NCI-H526 (cell line): ENCODE data around the gene COPS7B.
"Not testable (repeated sequence)": the region's sequence is repeated elsewhere in the genome, so short reads cannot be mapped to it uniquely, and the experiment has no call there.

Experiments used
- DNase-seq, 2 experiments: peaks; one replicate each; lab custom pipeline; 2025; lab: John Stamatoyannopoulos, UW

Gene COPS7B

GRCh38 chr2:231786177-231786916 is at the start of gene COPS7B:
Gene COPS7B (plus strand): TSS chr2:231786445. CDS start chr2:231788571, 2,126 bp downstream.
- DNase-seq = peak; percentile 76 to 92

DNA sequence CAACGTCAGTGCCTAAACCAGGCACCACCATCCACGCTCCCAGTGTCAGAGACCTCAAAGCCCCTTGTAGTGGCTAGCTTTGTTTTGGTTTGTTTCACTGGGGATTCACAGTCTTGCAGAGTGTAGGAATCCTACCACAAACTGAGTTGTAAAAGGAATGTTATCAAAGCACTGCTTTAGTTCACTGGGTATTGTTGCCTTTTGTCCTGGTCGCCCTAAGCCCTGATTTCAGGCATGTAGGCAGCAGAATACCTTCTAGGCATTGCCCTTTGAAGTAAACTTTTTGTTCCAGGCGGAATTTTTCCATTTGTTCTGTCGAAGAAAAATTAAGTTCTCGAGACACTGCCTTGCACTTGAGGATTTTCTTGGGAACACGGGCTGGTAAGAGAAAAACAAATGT is 48.5 kb upstream of the COPS7B start:
- no peak for DNase-seq

DNA sequence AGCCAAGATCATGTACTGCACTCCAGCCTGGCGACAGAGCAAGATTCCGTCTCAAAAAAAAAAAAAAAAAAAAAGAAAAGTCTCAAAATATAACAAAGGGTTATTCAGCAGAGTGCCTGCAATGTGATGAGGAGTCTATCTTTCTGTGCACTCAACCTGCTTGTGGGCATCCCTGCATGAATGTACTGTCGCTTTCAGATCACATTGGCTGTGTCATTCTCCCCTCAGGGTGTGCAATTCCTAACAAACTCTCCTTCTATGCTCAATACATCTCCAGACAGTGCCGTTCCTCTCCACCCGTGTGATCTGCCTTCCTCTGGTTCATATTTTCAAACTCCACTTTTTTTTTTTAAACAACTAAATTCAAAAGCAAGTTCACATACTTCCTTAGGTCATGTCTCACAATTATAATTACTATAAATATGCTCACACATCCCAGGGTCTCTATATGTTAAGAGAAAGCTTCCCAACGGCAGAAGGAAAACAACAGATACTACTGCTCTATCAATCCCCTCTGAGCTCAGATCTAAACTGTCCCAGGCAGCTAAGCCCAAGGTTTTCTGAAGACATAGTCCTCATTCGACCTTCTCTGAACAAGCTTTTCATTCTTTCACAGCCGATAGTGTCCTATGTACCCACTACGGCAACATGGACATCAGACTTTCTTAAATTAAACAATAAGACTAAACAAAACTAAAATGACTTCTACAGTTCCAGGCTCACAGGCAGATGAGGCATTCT is 42.7 kb upstream of the COPS7B start:
- no peak for DNase-seq

- DNase-seq = no peak
Observed at GRCh38 chr2:231745303-231746038, 40.8 kb upstream of the COPS7B start.

- not testable (repeated sequence) for DNase-seq
Observed at GRCh38 chr2:231748153-231748896, 37.9 kb upstream of the COPS7B start.

DNA sequence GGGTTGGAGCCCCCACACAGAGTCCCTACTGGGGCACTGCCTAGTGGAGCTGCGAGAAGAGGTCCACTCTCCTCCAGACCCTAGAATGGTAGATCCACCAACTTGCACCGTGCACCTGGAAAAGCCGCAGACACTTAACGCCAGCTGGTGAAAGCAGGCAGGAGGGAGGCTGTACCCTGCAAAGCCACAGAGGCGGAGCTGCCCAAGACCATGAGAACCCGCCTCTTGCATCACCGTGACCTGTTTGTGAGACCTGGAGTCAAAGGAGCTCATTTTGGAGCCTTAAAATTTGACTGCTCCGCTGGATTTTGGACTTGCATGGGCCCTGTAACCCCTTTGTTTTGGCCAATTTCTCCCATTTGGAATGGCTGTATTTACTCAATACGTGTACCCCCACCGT is 37.2 kb upstream of the COPS7B start:
- peak in 1 of 2 experiments; percentile 23 for DNase-seq

GRCh38 chr2:231751042-231751815 is 35.0 kb upstream of the COPS7B start:
- DNase-seq = no peak

- no peak for DNase-seq
Observed at GRCh38 chr2:231752061-231752460, 34.2 kb upstream of the COPS7B start.

GRCh38 chr2:231761735-231762134 is 24.5 kb upstream of the COPS7B start:
- DNase-seq = peak; percentile 3 to 14

DNA sequence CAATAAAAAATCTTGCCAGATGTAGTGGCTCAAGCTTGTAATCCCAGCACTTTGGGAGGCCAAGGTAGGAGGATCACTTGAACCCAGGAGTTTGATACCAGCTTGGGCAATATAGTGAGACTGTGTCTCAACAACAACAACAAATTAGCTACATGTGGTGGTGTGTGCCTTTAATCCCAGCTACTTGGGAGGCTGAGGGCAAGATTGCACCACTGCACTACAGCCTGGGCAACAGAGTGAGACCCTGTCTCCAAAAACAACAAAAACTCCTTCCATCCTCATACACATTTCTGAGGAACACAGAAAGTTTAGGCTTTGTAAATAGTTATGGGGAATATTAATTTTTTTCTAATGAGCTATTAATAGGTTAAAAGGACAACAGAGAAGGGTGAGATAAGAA is 22.1 kb upstream of the COPS7B start:
- no peak for DNase-seq

DNA sequence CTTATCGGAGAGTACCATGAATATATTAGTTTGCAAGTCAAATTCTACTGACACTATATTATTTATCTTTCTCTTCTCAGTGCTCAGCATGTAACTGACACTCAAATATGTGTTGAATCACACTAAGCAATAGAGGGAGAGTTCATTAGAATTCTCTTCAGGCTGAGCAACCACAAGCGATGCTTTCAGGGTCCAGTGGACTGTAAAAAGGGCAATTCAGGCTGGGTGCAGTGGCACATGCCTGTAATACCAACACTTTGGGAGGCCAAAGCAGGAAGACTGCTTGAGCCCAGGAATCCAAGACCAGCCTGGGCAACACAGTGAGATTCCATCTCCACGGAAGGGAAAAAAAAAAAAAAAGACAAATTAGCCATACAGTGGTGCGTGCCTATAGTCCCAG is 21.5 kb upstream of the COPS7B start:
- peak; percentile 94 to 96 for DNase-seq

GRCh38 chr2:231765496-231765929 is 20.7 kb upstream of the COPS7B start:
- peak in 1 of 2 experiments; percentile 41 for DNase-seq

DNA sequence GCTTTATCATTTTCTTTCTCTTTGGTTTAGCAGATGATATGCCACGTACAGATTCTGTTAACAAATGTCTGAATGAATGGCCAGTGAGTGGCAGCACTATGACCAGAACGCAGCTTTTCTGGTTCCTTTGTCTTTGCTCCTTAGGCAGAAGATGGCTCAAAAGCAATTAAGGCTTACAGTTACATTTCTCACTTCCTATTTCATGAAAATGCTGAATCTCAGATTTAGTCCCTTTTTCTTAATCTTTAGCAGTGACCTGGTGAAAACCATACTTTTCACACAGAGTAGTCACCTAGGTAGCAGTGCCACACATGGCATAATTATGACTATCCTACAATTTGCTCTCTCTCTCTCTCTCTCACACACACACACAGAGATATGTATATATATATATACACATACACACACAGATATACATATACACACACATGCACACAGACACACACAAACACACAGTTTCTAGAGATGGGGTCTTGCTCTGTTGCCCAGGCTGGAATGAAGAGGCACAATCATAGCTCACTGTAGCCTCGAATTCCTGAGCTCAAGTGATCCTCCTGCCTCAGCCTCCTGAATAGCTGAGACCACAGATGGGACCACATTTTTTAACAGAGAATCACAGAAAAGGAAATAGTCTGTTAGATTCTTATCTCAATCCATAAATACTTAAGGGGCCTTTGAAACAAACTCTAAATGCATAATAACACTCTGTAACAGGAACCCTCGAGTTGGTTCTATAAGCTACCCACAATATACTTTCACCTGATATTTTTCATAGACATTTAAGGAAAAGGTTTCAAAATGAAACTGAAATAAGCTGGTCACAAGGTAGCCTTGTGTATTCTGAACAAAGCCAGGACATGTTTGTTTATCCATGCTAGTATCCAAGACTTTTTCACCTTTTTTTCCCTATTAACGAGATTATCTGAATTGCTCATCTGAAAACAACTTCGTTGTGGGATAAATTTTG is 16.8 kb upstream of the COPS7B start:
- no peak for DNase-seq

DNA sequence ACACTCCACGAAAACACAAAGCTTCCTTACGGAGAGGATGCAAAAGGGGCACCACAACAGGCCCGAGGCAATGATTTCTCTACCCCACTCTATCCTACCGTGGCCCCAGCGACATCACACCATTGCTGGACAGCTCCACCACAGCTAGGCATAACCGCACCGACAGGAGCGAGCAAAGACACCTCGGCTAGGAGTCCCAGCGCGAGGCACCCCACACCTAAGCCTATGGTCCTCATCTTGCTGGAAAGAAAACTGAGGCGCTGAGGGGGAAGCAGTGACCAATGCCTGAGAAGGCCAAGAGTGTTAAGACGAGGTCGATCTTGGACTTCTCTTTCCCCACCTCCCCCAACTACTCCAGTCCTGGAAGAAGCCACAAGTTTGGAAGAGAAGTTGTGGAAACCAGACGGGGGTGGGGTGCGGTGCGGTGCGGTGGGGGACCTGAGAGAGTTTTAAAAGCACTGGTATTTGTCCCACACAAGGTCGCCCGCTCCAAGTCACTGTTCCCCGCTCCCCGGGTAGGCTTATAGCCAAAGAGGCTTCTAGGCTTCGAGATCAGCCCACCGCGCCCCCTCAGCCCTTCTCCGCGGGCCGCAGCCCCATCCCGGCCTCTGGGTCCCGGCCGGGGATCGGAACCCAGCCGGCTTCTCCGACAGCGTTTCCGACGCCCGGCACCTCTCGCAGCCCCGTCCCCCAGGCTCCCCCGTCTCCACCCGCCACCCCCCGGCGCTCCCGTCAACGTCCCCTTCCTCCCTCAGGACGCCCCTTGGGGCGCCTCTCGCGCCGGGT is 5.9 kb upstream of the COPS7B start:
- DNase-seq = peak in 1 of 2 experiments; percentile 59

DNA sequence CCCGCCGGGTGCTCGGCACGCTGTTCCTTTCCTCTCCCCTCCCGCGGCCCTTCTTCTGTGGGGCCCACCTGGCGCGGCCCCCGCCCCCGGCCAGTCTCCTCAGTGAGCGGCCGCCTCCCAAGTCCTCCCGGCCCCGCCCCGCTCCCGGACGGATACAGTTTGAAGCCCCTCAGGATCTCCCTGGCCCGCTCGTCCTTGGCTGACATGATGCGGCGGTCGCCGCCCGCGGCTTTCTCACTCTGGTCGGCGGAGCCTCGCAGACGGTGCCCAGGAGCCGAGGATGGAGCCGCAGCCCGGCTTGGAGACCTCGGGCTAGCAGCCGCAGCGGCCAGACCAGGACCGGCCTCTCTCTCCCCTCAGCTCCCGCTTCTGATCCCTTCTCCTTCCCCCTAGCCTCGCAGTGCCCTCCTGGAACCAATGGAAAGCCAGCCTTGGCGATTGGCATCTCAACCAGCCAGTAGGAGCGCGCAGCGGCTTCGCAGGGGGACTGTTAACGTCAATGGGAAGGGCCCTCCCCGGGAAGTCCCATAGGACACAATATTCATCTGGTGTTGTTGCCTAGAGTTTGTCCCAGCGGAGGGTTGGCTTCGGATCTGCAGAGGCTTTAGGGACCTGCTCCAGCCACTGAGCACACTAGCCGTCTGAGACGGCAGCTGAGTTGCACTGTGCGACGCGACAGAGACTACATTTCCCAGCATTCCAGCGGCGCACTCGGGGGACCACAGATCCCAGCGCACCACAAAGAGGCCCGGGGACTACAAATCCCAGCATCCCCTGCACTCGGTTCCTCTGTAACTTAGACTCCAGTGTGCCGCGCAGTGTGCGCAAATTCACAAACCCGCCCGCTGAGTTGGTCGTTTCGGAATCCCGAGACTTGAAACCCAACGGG is 5.1 kb upstream of the COPS7B start, which contains the start of gene PDE6D:
PDE6D (minus strand) TSS at position 374 of the 889 bp plus-strand sequence; CDS start at position 206, 168 bp downstream.
- peak; percentile 96 to 99 for DNase-seq

DNA sequence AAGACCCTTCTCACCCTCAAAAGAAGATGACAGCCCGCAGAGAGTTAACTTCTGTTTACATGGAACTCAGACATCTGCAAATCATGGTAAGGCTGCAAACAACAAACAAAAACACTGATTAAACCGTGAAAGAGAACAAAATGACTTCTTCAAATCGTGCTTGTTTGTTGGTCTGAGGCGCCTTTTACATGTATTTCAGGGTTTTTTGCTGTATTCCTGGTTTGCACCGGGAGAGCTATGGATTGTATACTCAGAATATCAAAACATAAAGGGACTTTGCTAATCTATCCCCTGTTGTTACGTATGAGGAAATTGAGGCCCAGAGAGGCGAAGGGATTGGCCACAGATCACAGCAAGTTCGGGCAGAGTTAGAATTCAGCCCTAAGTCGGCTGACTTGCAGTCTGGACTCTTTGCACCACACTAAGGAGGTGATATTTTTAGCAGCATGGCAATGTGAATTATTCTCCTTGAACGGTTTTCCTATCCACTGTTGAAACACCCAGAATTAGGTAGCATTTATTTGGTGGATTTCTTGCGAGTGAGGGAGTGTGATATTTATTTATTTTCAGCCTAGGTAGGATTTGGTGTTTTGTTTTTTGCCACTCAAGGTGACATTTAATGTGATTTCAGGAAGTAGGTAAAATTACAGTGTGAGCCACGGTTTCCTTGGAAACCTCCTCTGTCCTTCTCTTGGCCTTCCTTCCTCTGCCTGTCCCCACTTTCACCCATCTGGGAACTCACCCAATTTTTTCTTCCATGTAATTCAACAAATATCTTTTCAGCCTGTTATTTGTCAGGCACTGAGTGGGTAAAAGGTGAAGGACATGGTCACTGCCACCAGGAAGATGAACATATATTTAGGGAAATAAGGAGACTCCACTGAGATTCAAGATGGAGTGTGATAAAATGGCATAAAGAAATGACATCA is 4.2 kb upstream of the COPS7B start:
- DNase-seq = peak in 1 of 2 experiments; percentile 5

DNA sequence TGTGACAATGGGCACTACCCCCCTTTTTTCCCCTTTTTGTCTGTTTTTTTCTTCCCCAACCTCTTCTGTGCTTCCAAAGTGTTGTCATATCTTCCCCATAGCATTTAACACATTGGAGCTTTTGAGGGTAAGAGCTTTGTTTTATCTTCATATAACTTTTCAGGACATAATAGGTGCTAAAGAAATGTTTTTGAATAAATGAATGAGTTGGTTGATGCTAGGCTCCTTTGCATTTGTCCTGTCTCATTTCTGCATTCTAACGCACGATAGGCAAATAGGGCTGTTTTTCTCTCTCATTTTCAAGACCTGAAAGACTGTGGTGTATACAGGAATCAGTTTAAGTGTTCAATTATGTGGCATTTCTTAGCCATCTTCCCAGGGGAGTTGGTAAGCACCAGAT is 832 bp upstream of the COPS7B start:
- DNase-seq = no peak
